ENCODE results near the gene CPT1A. TPM values are rescaled to one million over a fixed set of nuclear protein-coding genes. Genes with fewer than 3 reads are reported as not detected.
A peak's percentile ranks its signal among the peaks of the same experiment; 100 is the strongest.

CPT1A gene
- total RNA-seq, 1 donor from 2014 or later = 76.3 TPM

GRCh38 chr11:68806931-68807844 lies 34.5 kb downstream of the CPT1A start:
- Histone ChIP-seq H3K4me3 (no peak overlapping the region), H3K27me3 (no peaks in the 10 kb centered on the region), H3K27ac (peak overlapping the region in 1 of 2 donors; percentile 26), H3K4me1 (peaks cover 0 to 10% of the 10 kb centered on the region in 2 donors), H3K9me3 (no peaks in the 10 kb centered on the region), H3K36me3 (peaks cover 48 to 65% of the 10 kb centered on the region in 2 donors)
- DNase-seq (ENCODE audit: low spot score in 2 of 2) = no peak
- intact Hi-C loops (cut with DNase I) = no loop called here
- no peak for TF ChIP-seq CTCF (IDR thresholded peaks at IDR 0.05)

- intact Hi-C loops (cut with DNase I) = no loop called here
- TF ChIP-seq CTCF (IDR thresholded peaks at IDR 0.05) = no peak
- no peak overlapping the region for H3K4me3 ChIP-seq
- no peak overlapping the region for H3K27ac ChIP-seq
- H3K36me3 ChIP-seq = peaks cover 58 to 72% of the 10 kb centered on the region in 2 donors
- no peaks in the 10 kb centered on the region for H3K27me3 ChIP-seq
- peaks cover 0 to 4% of the 10 kb centered on the region in 2 donors for H3K4me1 ChIP-seq
- H3K9me3 ChIP-seq = no peaks in the 10 kb centered on the region
- no peak for DNase-seq (ENCODE audit: low spot score in 2 of 2)
Observed at GRCh38 chr11:68804786-68805185, 36.9 kb downstream of the CPT1A start.

- Histone ChIP-seq H3K27me3 (no peaks in the 10 kb centered on the region), H3K36me3 (peaks cover 68 to 82% of the 10 kb centered on the region in 2 donors), H3K4me1 (no peaks in the 10 kb centered on the region), H3K27ac (no peak overlapping the region), H3K9me3 (no peaks in the 10 kb centered on the region), H3K4me3 (no peak overlapping the region)
- TF ChIP-seq CTCF (IDR thresholded peaks at IDR 0.05) = no peak
- DNase-seq (ENCODE audit: low spot score in 2 of 2) = no peak
- intact Hi-C loops (cut with DNase I) = no loop called here
Observed at GRCh38 chr11:68803766-68804165, 38.0 kb downstream of the CPT1A start.

- Histone ChIP-seq H3K4me3 (no peak overlapping the region), H3K27ac (no peak overlapping the region), H3K27me3 (no peaks in the 10 kb centered on the region), H3K9me3 (no peaks in the 10 kb centered on the region), H3K36me3 (peaks cover 84 to 95% of the 10 kb centered on the region in 2 donors), H3K4me1 (no peaks in the 10 kb centered on the region)
- TF ChIP-seq CTCF (IDR thresholded peaks at IDR 0.05) = peak; percentile 18 to 51 (median 48)
- intact Hi-C loops (cut with DNase I) = loop anchor here (2.0 kb wide), 1 partner anchor 44 kb away; no protein-coding TSS in a partner anchor
- no peak for DNase-seq (ENCODE audit: low spot score in 2 of 2)
Observed at GRCh38 chr11:68798221-68798813, 43.4 kb downstream of the CPT1A start.

GRCh38 chr11:68796801-68797200 lies 44.9 kb downstream of the CPT1A start:
- H3K27me3 ChIP-seq = no peaks in the 10 kb centered on the region
- H3K9me3 ChIP-seq = no peaks in the 10 kb centered on the region
- H3K27ac ChIP-seq = no peak overlapping the region
- peaks cover 86 to 96% of the 10 kb centered on the region in 2 donors for H3K36me3 ChIP-seq
- TF ChIP-seq CTCF (IDR thresholded peaks at IDR 0.05) = no peak
- H3K4me3 ChIP-seq = no peak overlapping the region
- intact Hi-C loops (cut with DNase I) = no loop called here
- H3K4me1 ChIP-seq = no peaks in the 10 kb centered on the region
- no peak for DNase-seq (ENCODE audit: low spot score in 2 of 2)

All from ascending aorta (tissue), 2 donors.